Mammary epithelial cell (primary cell): ENCODE results near the gene NUP214.

Experiments used
- CTCF ChIP-seq, 2 donors: IDR thresholded peaks in 1 of 2; conservative IDR thresholded peaks in 1 of 2; 2 replicates each; pipeline ENCODE4 v1.5.1; 2011 to 2012; ENCODE audit warnings: inconsistent platforms in 2 of 2, low read length in 2 of 2, mild to moderate bottlenecking in 2 of 2, control low read depth in 1 of 2, low read depth in 1 of 2; ENCODE audit not compliant: insufficient read depth in 1 of 2; ENCODE audit errors: extremely low read depth in 1 of 2
- EZH2 ChIP-seq: IDR thresholded peaks from 2 replicates; pipeline ENCODE4 v1.6.1; 2012; ENCODE audit warnings: low read length, inconsistent platforms, borderline replicate concordance

DNA sequence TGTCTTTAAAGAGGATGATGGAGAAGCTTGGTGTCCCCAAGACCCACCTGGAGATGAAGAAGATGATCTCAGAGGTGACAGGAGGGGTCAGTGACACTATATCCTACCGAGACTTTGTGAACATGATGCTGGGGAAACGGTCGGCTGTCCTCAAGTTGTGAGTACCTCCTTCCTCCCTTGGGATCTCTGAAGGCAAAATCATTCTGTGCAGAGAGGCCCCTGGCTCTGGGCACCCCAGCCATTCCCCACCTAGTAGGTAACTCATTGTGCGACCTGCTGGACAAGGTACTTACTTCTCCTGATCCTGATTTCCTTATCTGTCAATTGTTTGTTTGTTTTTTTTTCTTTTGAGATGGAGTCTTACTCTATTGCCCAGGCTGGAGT is 7.6 kb upstream of the NUP214 start:
- TF ChIP-seq CTCF (conservative IDR thresholded peaks at IDR 0.05 in 1 of 2, IDR thresholded peaks at IDR 0.05 in 1 of 2; ENCODE audit: extremely low read depth in 1 of 2, insufficient read depth in 1 of 2, low read depth in 1 of 2, low read length in 2 of 2), result no peak
- TF ChIP-seq EZH2, result no peak
